OCI-LY3 (cell line): Measurements from ENCODE around the gene MAPK9.

Source experiments
- CTCF ChIP-seq: fragments of 200-600, 300-600 bp; sonication (generic); IDR thresholded peaks from 2 replicates; pipeline ENCODE4 v1.5.1; 2014; ENCODE audit warnings: antibody characterized with exemption, low read length, low read depth
- EZH2phosphoT487 ChIP-seq: fragments of 200-600 bp; shearing (Covaris generic); IDR thresholded peaks from 2 replicates; pipeline ENCODE4 v1.6.1; 2018; ENCODE audit warnings: antibody characterized with exemption, mixed run types, low read depth

- TF ChIP-seq CTCF (no peak), EZH2phosphoT487 (no peak)
These were observed 92.5 kb downstream of the MAPK9 start for GRCh38 chr5:180199390-180199789.
